Right lobe of liver (tissue), 4 donors: Measurements from ENCODE around the gene MSTO1.
"Not testable (repeated sequence)": the region's sequence is repeated elsewhere in the genome, so short reads cannot be mapped to it uniquely, and the experiment has no call there.

Source experiments
- POLR2A ChIP-seq: fragments of 450-650 bp; IDR thresholded peaks from one replicate; pipeline ENCODE4 v1.6.1; 2017; ENCODE audit warnings: antibody characterized with exemption, mild to moderate bottlenecking
- TF ChIP-seq, protein P1 (sequence below), 4 donors: fragments of 200-600 bp in 3 of 4; fragments of 450-650 bp in 1 of 4; IDR thresholded peaks; one replicate each; pipeline versions ENCODE4 v1.5.1 to v1.8.0; 2016 to 2022; ENCODE audit warnings: antibody characterized with exemption in 4 of 4, mild to moderate bottlenecking in 2 of 4
- donor health status: DM: no; HTN: no; CAD: no.
- donor health status: DM: no; HTN: no; CAD: no.
- donor health status: DM: no; HTN: yes; CAD: no.

GRCh38 chr1:155599828-155600572 is 10.0 kb upstream of the MSTO1 start:
- TF ChIP-seq, protein P1, sequence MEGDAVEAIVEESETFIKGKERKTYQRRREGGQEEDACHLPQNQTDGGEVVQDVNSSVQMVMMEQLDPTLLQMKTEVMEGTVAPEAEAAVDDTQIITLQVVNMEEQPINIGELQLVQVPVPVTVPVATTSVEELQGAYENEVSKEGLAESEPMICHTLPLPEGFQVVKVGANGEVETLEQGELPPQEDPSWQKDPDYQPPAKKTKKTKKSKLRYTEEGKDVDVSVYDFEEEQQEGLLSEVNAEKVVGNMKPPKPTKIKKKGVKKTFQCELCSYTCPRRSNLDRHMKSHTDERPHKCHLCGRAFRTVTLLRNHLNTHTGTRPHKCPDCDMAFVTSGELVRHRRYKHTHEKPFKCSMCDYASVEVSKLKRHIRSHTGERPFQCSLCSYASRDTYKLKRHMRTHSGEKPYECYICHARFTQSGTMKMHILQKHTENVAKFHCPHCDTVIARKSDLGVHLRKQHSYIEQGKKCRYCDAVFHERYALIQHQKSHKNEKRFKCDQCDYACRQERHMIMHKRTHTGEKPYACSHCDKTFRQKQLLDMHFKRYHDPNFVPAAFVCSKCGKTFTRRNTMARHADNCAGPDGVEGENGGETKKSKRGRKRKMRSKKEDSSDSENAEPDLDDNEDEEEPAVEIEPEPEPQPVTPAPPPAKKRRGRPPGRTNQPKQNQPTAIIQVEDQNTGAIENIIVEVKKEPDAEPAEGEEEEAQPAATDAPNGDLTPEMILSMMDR (IDR thresholded peaks at IDR 0.05), result not testable (repeated sequence)
- TF ChIP-seq POLR2A, result not testable (repeated sequence)
